Medulla oblongata (tissue), 1 donor: ENCODE results near the gene CDK5RAP1.

Experiments used
- DNase-seq: peaks from one replicate; pipeline ENCODE4 v3.0.0-alpha.2; 2015; ENCODE audit errors: extremely low spot score

The CDK5RAP1 gene

GRCh38 chr20:33334111-33334510, 67.2 kb downstream of the CDK5RAP1 start:
- no peak for DNase-seq

DNA sequence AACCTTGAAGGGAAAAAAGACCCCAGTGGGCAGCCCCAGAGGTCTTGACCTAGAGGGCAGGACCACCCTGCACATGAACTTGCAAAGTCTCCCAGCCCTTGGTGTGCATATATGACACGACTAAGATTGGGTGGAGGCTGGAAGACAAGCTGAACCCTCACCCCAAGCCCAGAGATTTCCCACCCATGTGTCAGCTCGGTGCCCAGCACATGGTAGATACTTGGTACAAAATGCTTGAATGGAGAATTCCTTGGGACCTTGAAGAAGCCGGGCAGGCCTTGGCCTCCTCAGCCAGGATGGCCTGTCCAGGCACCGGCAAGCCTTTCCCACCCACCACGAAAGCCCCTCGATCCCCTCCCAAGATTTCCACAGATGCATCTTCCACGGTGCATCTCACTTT, 67.7 kb downstream of the CDK5RAP1 start:
- no peak for DNase-seq

DNA sequence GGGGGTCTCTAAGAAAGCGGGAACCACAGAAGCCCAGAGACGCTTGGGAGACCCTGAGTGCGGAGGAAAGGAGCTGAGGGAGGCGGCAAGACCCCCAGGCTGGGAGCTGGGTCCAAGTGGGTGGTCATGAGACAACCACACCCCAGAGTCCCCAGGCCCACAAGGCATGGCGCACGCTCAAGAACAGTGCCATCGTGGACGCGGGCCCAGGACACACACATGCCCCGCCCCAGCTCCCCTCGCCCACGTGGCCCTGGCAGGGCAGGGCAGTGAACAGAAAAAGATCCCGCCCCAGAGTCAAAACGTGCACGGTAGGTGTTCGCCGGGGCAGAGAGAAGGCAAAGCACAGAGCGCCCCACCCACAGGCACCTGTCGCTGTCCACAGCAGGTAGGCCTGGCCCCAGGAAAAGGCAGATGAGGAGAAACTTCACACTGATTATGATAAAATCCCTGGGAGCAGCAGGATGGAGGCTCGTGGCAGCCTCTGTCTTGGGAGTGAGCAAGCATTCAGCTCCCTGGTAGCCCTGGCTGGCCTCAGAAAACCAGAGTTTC, 68.3 kb downstream of the CDK5RAP1 start:
- no peak for DNase-seq

- DNase-seq = no peak
Observed at GRCh38 chr20:33328157-33329137, 72.9 kb downstream of the CDK5RAP1 start.

DNA sequence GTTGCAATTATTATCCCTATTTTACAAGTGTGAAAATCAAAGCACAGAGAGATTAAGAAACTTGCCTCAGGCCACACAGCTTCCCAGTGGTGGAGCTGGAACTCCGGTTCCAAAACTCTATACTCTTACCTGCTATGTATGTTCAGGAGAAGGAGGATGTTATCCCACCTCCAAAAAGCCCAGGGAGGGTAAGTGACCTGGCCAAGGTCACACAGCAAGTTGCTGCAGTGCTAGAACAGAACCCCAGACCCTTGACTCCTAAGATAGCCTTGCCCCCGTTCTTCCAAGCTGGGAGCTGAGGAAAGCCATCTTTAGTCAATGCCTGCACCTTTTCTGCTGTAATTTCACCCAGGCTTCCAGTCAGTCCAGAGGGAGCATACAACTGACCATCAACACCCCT, 76.0 kb downstream of the CDK5RAP1 start:
- no peak for DNase-seq

DNA sequence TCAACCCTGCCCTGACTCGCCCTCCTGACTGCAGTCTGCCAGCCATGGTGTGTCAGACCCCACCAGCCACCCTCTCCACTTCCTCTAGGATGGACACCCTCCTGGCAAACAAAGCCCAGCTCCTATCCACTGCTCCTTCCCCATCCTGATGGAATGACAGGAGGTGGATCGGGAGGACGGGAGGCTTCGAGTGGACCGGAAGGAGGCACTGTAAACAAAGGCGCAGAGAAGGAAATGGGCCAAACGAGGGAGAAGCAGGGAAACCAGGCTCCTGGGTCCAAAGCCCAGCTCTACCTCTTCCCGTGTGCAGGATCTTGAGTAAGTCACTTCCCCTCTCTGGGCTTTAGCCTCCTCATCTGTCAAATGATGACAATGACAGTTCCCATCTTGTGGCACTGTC, 78.1 kb downstream of the CDK5RAP1 start:
- no peak for DNase-seq

DNA sequence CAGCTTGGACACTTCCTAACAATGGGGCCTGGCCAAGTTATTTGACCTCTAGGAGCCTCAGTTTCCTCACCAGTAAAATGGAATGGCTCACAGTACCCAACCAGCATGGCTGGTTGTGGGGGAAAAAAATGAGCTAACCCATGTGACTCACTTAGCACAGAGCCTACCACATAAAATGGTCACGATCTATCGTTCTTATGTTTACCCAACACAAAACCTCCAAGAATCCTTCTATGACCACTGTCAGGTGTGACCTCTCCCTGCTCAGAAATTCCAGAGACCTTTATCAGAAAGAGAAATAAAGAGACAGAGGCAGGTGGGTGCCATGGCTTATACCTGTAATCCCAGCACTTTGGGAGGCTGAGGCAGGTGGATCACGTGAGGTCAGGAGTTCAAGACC, 78.9 kb downstream of the CDK5RAP1 start:
- no peak for DNase-seq

GRCh38 chr20:33320006-33320405, 81.3 kb downstream of the CDK5RAP1 start:
- DNase-seq = no peak

GRCh38 chr20:33318096-33318429, 83.3 kb downstream of the CDK5RAP1 start:
- DNase-seq = no peak

- no peak for DNase-seq
Observed at GRCh38 chr20:33317424-33318095, 83.8 kb downstream of the CDK5RAP1 start.

- DNase-seq = no peak
Observed at GRCh38 chr20:33316958-33317357, 84.4 kb downstream of the CDK5RAP1 start.

- no peak for DNase-seq
Observed at GRCh38 chr20:33316343-33316742, 85.0 kb downstream of the CDK5RAP1 start.

DNA sequence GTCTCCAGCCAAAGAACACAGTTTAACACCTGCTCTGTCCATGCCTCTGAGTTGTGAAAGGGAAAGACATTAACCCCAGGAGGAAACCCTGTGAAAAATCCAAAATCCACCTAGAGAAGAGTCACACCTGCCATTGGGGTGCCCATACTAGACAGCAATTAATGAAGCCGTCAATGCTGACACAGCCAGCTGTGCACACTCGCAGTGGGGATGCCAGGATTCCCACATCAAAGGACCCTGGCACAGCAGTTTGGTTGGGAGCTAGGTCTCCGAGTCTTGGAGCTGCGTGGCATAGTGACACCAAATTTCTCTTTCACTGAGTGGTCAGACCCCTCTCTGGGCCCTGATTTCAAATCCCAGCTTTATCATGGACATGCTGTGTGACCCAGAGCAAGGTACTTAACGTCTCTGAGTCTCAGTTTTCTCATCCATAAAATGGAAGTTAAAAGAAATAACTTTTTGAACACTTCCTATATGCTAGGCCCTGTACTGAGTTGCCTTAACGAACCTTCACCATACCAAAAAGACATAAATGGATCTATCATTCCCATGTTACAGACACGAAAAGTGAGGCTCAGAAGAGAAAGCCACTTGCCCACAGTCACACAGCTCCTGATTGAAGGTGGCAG, 87.5 kb downstream of the CDK5RAP1 start:
- DNase-seq = no peak

DNA sequence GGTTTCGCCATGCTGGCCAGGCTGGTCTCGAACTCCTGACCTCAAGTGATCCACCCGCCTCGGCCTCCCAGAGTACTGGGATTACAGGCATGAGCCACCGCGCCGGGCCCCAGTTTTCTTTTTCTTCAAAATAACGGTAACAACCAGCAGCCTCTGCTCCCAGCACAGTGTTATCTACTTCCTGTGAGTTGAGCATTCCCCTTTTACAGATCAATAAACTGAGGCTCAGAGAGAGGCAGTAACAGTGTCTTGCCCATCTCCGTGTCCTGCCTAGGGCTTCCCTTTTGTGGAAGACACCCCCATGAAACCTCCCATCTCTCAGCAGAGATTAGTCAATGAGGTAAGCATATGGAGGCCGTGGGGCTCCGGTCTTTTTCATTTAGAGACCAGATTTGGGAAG, 88.7 kb downstream of the CDK5RAP1 start:
- no peak for DNase-seq

- DNase-seq = no peak
Observed at GRCh38 chr20:33311996-33312395, 89.3 kb downstream of the CDK5RAP1 start.

GRCh38 chr20:33311011-33311410, 90.3 kb downstream of the CDK5RAP1 start:
- no peak for DNase-seq

GRCh38 chr20:33310327-33310899, 90.9 kb downstream of the CDK5RAP1 start:
- DNase-seq = no peak

DNA sequence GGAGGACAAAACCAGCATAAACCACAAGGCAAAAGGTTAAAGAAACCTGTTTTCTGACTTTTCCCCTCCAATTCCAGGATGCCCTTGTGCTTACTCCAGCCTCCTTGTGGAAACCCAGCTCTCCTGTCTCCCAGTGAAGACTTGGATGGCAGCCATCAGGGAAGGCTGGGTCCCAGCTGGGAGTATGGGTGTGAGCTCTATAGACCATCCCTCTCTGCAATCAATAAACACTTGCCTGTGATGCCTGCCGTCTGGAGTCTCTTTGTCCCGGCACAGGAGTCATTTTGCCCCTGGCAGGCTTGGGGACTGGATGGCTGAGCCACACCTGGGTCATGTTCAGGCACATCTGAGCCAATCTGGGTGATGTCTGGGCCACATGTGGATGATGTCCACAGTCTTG, 91.7 kb downstream of the CDK5RAP1 start:
- DNase-seq = no peak
